ENCODE measurements around the gene TRAF6. TPM values are rescaled to one million over a fixed set of nuclear protein-coding genes. Genes with fewer than 3 reads are reported as not detected.
"Not testable (repeated sequence)": the region's sequence is repeated elsewhere in the genome, so short reads cannot be mapped to it uniquely, and the experiment has no call there.

Gene TRAF6
- total RNA-seq: 12.7 and 13.4 TPM in 2 replicates
- polyA plus RNA-seq: 9.5 TPM in 2 replicates

GRCh38 chr11:36509694-36510593 lies at the start of gene TRAF6:
TRAF6 (minus strand) TSS chr11:36510272; CDS start chr11:36501515, 8,757 bp downstream.
- peaks cover 11% of the 10 kb centered on the region for H3K4me1 ChIP-seq (ENCODE audit: insufficient read depth)
- H2AFZ ChIP-seq: peak within 1 kb of the TSS; percentile 87
- no peaks in the 10 kb centered on the region for H3K9me2 ChIP-seq (replicated peaks; ENCODE audit: insufficient read depth)
- no peak for TF ChIP-seq EZH2 (IDR thresholded peaks at IDR 0.05; ENCODE audit: borderline replicate concordance)
- TF ChIP-seq EZH2phosphoT487 (IDR thresholded peaks at IDR 0.05; ENCODE audit: low read depth, severe bottlenecking, unreplicated experiment): no peak
- TF ChIP-seq CTCF (IDR thresholded peaks at IDR 0.05; ENCODE audit: poor library complexity): peak; percentile 87
- peak; percentile 94 for DNase-seq (ENCODE audit: low spot score)
- no peaks in the 10 kb centered on the region for H3K36me3 ChIP-seq (replicated peaks; ENCODE audit: insufficient read depth, low read depth)
- no peaks in the 10 kb centered on the region for H3K9me3 ChIP-seq (ENCODE audit: low read depth)
- peaks cover 43% of the 10 kb centered on the region for H3K79me2 ChIP-seq
- 1% methylated on average over 80 of the region's 81 CpGs for WGBS (ENCODE audit: low lambda C conversion rate, missing lambda C conversion rate)
- H3K4me3 ChIP-seq: peak within 1 kb of the TSS; percentile 97
- peak within 1 kb of the TSS; percentile 99 for H3K27ac ChIP-seq
- peaks cover 24% of the 10 kb centered on the region for H4K20me1 ChIP-seq (ENCODE audit: insufficient read depth, poor library complexity, severe bottlenecking)
- H3K27me3 ChIP-seq: no peaks in the 10 kb centered on the region
- H3K4me2 ChIP-seq: peak within 1 kb of the TSS; percentile 90

GRCh38 chr11:36558571-36559413 lies 48.7 kb upstream of the TRAF6 start:
- Histone ChIP-seq H3K4me2 (no peak overlapping the region), H3K4me3 (no peak overlapping the region), H3K9me2 (replicated peaks; ENCODE audit: insufficient read depth) (no peaks in the 10 kb centered on the region), H3K79me2 (no peaks in the 10 kb centered on the region), H2AFZ (no peak overlapping the region), H3K9me3 (ENCODE audit: low read depth) (no peaks in the 10 kb centered on the region), H3K27me3 (no peaks in the 10 kb centered on the region), H3K4me1 (ENCODE audit: insufficient read depth) (no peaks in the 10 kb centered on the region), H3K36me3 (replicated peaks; ENCODE audit: insufficient read depth, low read depth) (no peaks in the 10 kb centered on the region), H3K27ac (no peak overlapping the region), H4K20me1 (ENCODE audit: insufficient read depth, poor library complexity, severe bottlenecking) (no peaks in the 10 kb centered on the region)
- no peak for DNase-seq (ENCODE audit: low spot score)
- WGBS (ENCODE audit: low lambda C conversion rate, missing lambda C conversion rate): 74% methylated on average over 4 of the region's 4 CpGs
- TF ChIP-seq EZH2phosphoT487 (IDR thresholded peaks at IDR 0.05; ENCODE audit: low read depth, severe bottlenecking, unreplicated experiment): no peak
- TF ChIP-seq CTCF (IDR thresholded peaks at IDR 0.05; ENCODE audit: poor library complexity): no peak
- TF ChIP-seq EZH2 (IDR thresholded peaks at IDR 0.05; ENCODE audit: borderline replicate concordance): no peak

- TF ChIP-seq EZH2phosphoT487 (IDR thresholded peaks at IDR 0.05; ENCODE audit: low read depth, severe bottlenecking, unreplicated experiment) (no peak), EZH2 (IDR thresholded peaks at IDR 0.05; ENCODE audit: borderline replicate concordance) (no peak), CTCF (IDR thresholded peaks at IDR 0.05; ENCODE audit: poor library complexity) (no peak)
- Histone ChIP-seq H3K27ac (no peak overlapping the region), H3K4me2 (no peak overlapping the region), H2AFZ (no peak overlapping the region), H3K4me1 (ENCODE audit: insufficient read depth) (no peaks in the 10 kb centered on the region), H3K36me3 (replicated peaks; ENCODE audit: insufficient read depth, low read depth) (no peaks in the 10 kb centered on the region), H4K20me1 (ENCODE audit: insufficient read depth, poor library complexity, severe bottlenecking) (no peaks in the 10 kb centered on the region), H3K9me3 (ENCODE audit: low read depth) (no peaks in the 10 kb centered on the region), H3K9me2 (replicated peaks; ENCODE audit: insufficient read depth) (no peaks in the 10 kb centered on the region), H3K79me2 (no peaks in the 10 kb centered on the region), H3K27me3 (no peaks in the 10 kb centered on the region), H3K4me3 (no peak overlapping the region)
- no peak for DNase-seq (ENCODE audit: low spot score)
Measured at GRCh38 chr11:36557991-36558390, 47.9 kb upstream of the TRAF6 start.

- 85% methylated on average over 16 of the region's 17 CpGs for WGBS (ENCODE audit: low lambda C conversion rate, missing lambda C conversion rate)
- H2AFZ ChIP-seq; H3K36me3 ChIP-seq (replicated peaks; ENCODE audit: insufficient read depth, low read depth); H3K9me3 ChIP-seq (ENCODE audit: low read depth); H3K9me2 ChIP-seq (replicated peaks; ENCODE audit: insufficient read depth); H3K27me3 ChIP-seq; H3K4me2 ChIP-seq; H4K20me1 ChIP-seq (ENCODE audit: insufficient read depth, poor library complexity, severe bottlenecking); H3K4me1 ChIP-seq (ENCODE audit: insufficient read depth); H3K79me2 ChIP-seq; H3K4me3 ChIP-seq; DNase-seq (ENCODE audit: low spot score); H3K27ac ChIP-seq: not testable (repeated sequence)
Measured at GRCh38 chr11:36557390-36557789, 47.3 kb upstream of the TRAF6 start.

Measured in hepatocyte (in vitro differentiated cells).